HCT116 (cell line): ENCODE measurements around the gene PFKFB2.

Experiments used
- CBX3 ChIP-seq: IDR thresholded peaks from 2 replicates; pipeline ENCODE4 v1.6.1; 2012; ENCODE audit warnings: low read depth
- CEBPB ChIP-seq: IDR thresholded peaks from 2 replicates; pipeline ENCODE4 v1.6.1; 2012; ENCODE audit warnings: low read depth
- EGR1 ChIP-seq: IDR thresholded peaks from 2 replicates; pipeline ENCODE4 v1.6.1; 2012; ENCODE audit warnings: low read depth
- ELF1 ChIP-seq: IDR thresholded peaks from 2 replicates; pipeline ENCODE4 v1.6.1; 2012; ENCODE audit warnings: low read depth, borderline replicate concordance
- EZH2phosphoT487 ChIP-seq: fragments of 200-600 bp; IDR thresholded peaks from 2 replicates; pipeline ENCODE4 v1.6.1; 2018; ENCODE audit warnings: antibody characterized with exemption, borderline replicate concordance
- JUND ChIP-seq: IDR thresholded peaks from 2 replicates; pipeline ENCODE4 v1.6.1; 2012
- POLR2A ChIP-seq: IDR thresholded peaks from 2 replicates; pipeline ENCODE4 v1.7.0; 2011; ENCODE audit warnings: borderline replicate concordance; ENCODE audit not compliant: insufficient read depth, insufficient read length; ENCODE audit errors: extremely low read depth
- POLR2AphosphoS5 ChIP-seq: IDR thresholded peaks from 2 replicates; pipeline ENCODE4 v1.6.1; 2011; ENCODE audit warnings: mild to moderate bottlenecking, low read depth, low read length, moderate library complexity
- SP1 ChIP-seq: IDR thresholded peaks from 2 replicates; pipeline ENCODE4 v1.6.1; 2012; ENCODE audit warnings: low read depth
- ZFX ChIP-seq: fragments of 450-650 bp; IDR thresholded peaks from 2 replicates; pipeline ENCODE4 v1.6.1; 2017
- ZNF274 ChIP-seq: fragments of 200-500 bp; sonication (Bioruptor generic); IDR thresholded peaks from 2 replicates; pipeline ENCODE4 v1.6.1; 2014; ENCODE audit warnings: mild to moderate bottlenecking, low read depth, low read length, inconsistent platforms
- TF ChIP-seq, protein P1 (sequence below): IDR thresholded peaks from 2 replicates; pipeline ENCODE4 v1.6.1; 2012
- TF ChIP-seq, protein P2 (sequence below), 3 experiments: fragments of 200-600 bp in 1 of 3; sonication (generic) in 1 of 3; IDR thresholded peaks in 2 of 3; conservative IDR thresholded peaks in 1 of 3; 2 replicates each; pipeline ENCODE4 v1.5.1; 2012 to 2017; ENCODE audit warnings: low read depth in 2 of 3, low read length in 2 of 3, antibody characterized with exemption in 1 of 3, borderline replicate concordance in 1 of 3, control low read depth in 1 of 3, mild to moderate bottlenecking in 1 of 3, mixed read lengths in 1 of 3, mixed run types in 1 of 3, moderate library complexity in 1 of 3; ENCODE audit not compliant: insufficient read depth in 1 of 3
- TF ChIP-seq, protein P3 (sequence below): IDR thresholded peaks from 2 replicates; pipeline ENCODE4 v1.6.1; 2012

DNA sequence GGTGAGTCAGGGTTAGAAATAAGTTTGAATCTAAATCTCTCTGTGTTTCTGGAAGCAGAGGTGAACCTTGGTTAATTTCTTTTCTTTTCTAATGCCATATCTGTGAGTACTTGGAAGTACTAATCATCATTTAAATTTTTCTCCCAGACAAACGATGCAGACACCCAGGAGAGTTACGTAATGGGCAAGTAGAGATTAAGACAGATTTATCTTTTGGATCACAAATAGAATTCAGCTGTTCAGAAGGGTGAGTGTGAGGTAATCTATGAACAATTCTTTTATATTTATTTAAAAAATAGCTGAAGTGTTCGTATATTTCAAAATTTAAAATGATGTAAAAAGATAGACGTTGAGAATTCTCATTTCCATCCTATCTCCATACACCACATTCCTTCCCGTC is 62.2 kb downstream of the PFKFB2 start:
- TF ChIP-seq, protein P1, sequence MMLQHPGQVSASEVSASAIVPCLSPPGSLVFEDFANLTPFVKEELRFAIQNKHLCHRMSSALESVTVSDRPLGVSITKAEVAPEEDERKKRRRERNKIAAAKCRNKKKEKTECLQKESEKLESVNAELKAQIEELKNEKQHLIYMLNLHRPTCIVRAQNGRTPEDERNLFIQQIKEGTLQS: no peak
- TF ChIP-seq, protein P2, sequence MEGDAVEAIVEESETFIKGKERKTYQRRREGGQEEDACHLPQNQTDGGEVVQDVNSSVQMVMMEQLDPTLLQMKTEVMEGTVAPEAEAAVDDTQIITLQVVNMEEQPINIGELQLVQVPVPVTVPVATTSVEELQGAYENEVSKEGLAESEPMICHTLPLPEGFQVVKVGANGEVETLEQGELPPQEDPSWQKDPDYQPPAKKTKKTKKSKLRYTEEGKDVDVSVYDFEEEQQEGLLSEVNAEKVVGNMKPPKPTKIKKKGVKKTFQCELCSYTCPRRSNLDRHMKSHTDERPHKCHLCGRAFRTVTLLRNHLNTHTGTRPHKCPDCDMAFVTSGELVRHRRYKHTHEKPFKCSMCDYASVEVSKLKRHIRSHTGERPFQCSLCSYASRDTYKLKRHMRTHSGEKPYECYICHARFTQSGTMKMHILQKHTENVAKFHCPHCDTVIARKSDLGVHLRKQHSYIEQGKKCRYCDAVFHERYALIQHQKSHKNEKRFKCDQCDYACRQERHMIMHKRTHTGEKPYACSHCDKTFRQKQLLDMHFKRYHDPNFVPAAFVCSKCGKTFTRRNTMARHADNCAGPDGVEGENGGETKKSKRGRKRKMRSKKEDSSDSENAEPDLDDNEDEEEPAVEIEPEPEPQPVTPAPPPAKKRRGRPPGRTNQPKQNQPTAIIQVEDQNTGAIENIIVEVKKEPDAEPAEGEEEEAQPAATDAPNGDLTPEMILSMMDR (IDR thresholded peaks at IDR 0.05 in 2 of 3, conservative IDR thresholded peaks at IDR 0.05 in 1 of 3; ENCODE audit: borderline replicate concordance in 1 of 3, insufficient read depth in 1 of 3, low read depth in 2 of 3, low read length in 2 of 3): no peak
- no peak for TF ChIP-seq CBX3
- no peak for TF ChIP-seq CEBPB
- no peak for TF ChIP-seq ZFX
- TF ChIP-seq POLR2A: no peak
- TF ChIP-seq SP1: no peak
- TF ChIP-seq, protein P3, sequence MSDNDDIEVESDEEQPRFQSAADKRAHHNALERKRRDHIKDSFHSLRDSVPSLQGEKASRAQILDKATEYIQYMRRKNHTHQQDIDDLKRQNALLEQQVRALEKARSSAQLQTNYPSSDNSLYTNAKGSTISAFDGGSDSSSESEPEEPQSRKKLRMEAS: no peak
- no peak for TF ChIP-seq EGR1
- TF ChIP-seq ZNF274: no peak
- TF ChIP-seq ELF1: no peak
- no peak for TF ChIP-seq POLR2AphosphoS5
- TF ChIP-seq JUND: no peak
- no peak for TF ChIP-seq EZH2phosphoT487
